Heart left ventricle (tissue), 13 donors: ENCODE measurements around the gene FRMPD4.

Source experiments
- POLR2A ChIP-seq, 2 donors: fragments of 450-650 bp; IDR thresholded peaks; one replicate each; pipeline ENCODE4 v1.6.1; 2017; ENCODE audit warnings: antibody characterized with exemption in 2 of 2, mild to moderate bottlenecking in 2 of 2, moderate library complexity in 2 of 2
- TF ChIP-seq, protein P1 (sequence below), 12 donors: fragments of 200-600 bp; sonication (generic) in 4 of 12; IDR thresholded peaks; one replicate each; pipeline versions ENCODE4 v1.5.0 to v1.8.0; 2018 to 2022; ENCODE audit warnings: antibody characterized with exemption in 12 of 12, mild to moderate bottlenecking in 5 of 12
- donor health status: ischemic (EF 13 %, LVEDD 7.1; RV severe dilation, severe dysfunction).
- donor health status: DM: no; HTN: yes; CAD: no.
- donor health status: DM: no; HTN: no; CAD: no.
- donor health status: ischemic (EF 25% LVEDD 6.9; RV normal size, moderate dysfunction).
- donor health status: ischemic (EF 25% LVEDD 5.7; RV mildly dilated, moderate dysfunction).
- donor health status: ischemic (EF 35%, LVEDD 5.7; RV mildly dilated, moderate dysfunction).
- donor health status: nonischemic (EF 11% LVEDD 7.7; RV severe dilation, severe dysfunction).
- donor health status: DM: yes; HTN: yes; CAD: no.
- donor health status: PGD.
- donor health status: ischemic (EF 29% LVEDD 5.4; RV normal size, mild dysfunction).
- donor health status: nonischemic (EF 23%, LVEDD 6.1; RV moderate dilation, normal function).

GRCh38 chrX:12374286-12374685 is 236.0 kb downstream of the FRMPD4 start:
- TF ChIP-seq, protein P1, sequence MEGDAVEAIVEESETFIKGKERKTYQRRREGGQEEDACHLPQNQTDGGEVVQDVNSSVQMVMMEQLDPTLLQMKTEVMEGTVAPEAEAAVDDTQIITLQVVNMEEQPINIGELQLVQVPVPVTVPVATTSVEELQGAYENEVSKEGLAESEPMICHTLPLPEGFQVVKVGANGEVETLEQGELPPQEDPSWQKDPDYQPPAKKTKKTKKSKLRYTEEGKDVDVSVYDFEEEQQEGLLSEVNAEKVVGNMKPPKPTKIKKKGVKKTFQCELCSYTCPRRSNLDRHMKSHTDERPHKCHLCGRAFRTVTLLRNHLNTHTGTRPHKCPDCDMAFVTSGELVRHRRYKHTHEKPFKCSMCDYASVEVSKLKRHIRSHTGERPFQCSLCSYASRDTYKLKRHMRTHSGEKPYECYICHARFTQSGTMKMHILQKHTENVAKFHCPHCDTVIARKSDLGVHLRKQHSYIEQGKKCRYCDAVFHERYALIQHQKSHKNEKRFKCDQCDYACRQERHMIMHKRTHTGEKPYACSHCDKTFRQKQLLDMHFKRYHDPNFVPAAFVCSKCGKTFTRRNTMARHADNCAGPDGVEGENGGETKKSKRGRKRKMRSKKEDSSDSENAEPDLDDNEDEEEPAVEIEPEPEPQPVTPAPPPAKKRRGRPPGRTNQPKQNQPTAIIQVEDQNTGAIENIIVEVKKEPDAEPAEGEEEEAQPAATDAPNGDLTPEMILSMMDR (IDR thresholded peaks at IDR 0.05): no peak
- TF ChIP-seq POLR2A (IDR thresholded peaks at IDR 0.05): no peak
